ENCODE measurements around the gene ANTXRL. TPM values are rescaled to one million over a fixed set of nuclear protein-coding genes. Genes with fewer than 3 reads are reported as not detected.
"Not testable (repeated sequence)": the region's sequence is repeated elsewhere in the genome, so short reads cannot be mapped to it uniquely, and the experiment has no call there.

ANTXRL gene
- total RNA-seq, 2 experiments from 2014 or later: not detected

GRCh38 chr10:46304062-46304461 is 17.3 kb downstream of the ANTXRL start:
- H3K27ac Mint-ChIP-seq: no peak overlapping the region
- no peaks in the 10 kb centered on the region for H3K9me3 Mint-ChIP-seq
- no peaks in the 10 kb centered on the region for H3K27me3 Mint-ChIP-seq
- H3K36me3 Mint-ChIP-seq: no peaks in the 10 kb centered on the region
- no peak for DNase-seq
- H3K4me3 Mint-ChIP-seq: no peak overlapping the region
- peaks cover 2% of the 10 kb centered on the region for H3K4me1 Mint-ChIP-seq

GRCh38 chr10:46304671-46305070 is 17.9 kb downstream of the ANTXRL start:
- not testable (repeated sequence) for H3K27ac Mint-ChIP-seq, H3K36me3 Mint-ChIP-seq, H3K4me3 Mint-ChIP-seq, H3K4me1 Mint-ChIP-seq, H3K27me3 Mint-ChIP-seq, DNase-seq, H3K9me3 Mint-ChIP-seq

GRCh38 chr10:46305079-46305818 is 18.5 kb downstream of the ANTXRL start:
- Mint-ChIP-seq H3K27me3 (no peaks in the 10 kb centered on the region), H3K4me1 (no peaks in the 10 kb centered on the region), H3K4me3 (no peak overlapping the region), H3K36me3 (no peaks in the 10 kb centered on the region), H3K9me3 (no peaks in the 10 kb centered on the region), H3K27ac (no peak overlapping the region)
- no peak for DNase-seq

- Mint-ChIP-seq H3K36me3 (no peaks in the 10 kb centered on the region), H3K4me3 (no peak overlapping the region), H3K9me3 (no peaks in the 10 kb centered on the region), H3K27me3 (no peaks in the 10 kb centered on the region), H3K27ac (no peak overlapping the region), H3K4me1 (no peaks in the 10 kb centered on the region)
- DNase-seq: no peak
These were observed 19.2 kb downstream of the ANTXRL start for GRCh38 chr10:46305986-46306385.

- H3K27ac Mint-ChIP-seq: no peak overlapping the region
- no peaks in the 10 kb centered on the region for H3K4me1 Mint-ChIP-seq
- DNase-seq: no peak
- no peaks in the 10 kb centered on the region for H3K36me3 Mint-ChIP-seq
- H3K4me3 Mint-ChIP-seq: no peak overlapping the region
- H3K27me3 Mint-ChIP-seq: no peaks in the 10 kb centered on the region
- H3K9me3 Mint-ChIP-seq: no peaks in the 10 kb centered on the region
These were observed 19.9 kb downstream of the ANTXRL start for GRCh38 chr10:46306516-46307184.

DNA sequence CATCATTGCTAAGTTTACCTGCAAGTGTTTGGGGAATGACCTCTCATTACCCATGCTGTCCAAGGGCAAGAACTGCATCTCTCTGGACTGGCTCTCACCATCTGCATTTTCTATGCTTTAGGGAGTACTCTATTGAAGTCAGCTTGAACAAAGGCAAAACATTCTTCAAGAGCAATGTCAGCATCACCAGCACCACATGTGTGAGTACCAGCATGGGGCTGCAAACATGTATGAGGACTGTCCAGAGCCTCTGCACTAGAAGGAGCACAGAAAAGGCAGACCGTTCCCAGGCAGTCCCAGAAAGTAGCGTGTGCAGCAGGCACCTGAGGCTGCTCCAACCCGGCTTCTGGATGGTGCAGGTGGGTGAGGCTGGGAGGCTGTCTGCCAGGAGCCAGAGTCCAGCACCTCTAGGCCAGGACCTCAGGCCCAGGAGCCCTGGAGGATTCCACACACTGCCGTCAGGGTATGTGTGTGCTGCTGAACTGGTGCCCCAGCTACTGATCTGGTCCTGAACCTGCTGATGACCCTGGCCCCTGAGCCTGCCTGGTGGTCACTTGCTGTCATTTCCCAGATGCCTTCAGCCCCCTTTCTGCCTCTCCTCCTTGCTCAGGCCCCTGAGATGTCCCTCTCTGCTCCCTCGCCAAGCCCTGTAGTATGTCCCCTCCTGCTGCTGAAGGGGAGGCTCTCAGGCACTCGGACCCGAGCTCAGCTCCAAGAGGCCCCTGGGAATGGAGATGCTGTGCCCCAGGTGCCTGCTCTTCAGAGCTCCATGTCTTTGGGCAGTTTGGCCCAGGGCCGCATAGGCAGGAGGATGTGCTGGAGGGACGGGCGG is 20.7 kb downstream of the ANTXRL start:
- Mint-ChIP-seq H3K36me3 (no peaks in the 10 kb centered on the region), H3K4me3 (no peak overlapping the region), H3K27ac (no peak overlapping the region), H3K4me1 (no peaks in the 10 kb centered on the region), H3K9me3 (no peaks in the 10 kb centered on the region), H3K27me3 (no peaks in the 10 kb centered on the region)
- DNase-seq: no peak

- H3K36me3 Mint-ChIP-seq: no peaks in the 10 kb centered on the region
- no peak overlapping the region for H3K4me3 Mint-ChIP-seq
- no peaks in the 10 kb centered on the region for H3K27me3 Mint-ChIP-seq
- H3K4me1 Mint-ChIP-seq: no peaks in the 10 kb centered on the region
- no peaks in the 10 kb centered on the region for H3K9me3 Mint-ChIP-seq
- DNase-seq: no peak
- no peak overlapping the region for H3K27ac Mint-ChIP-seq
These were observed 21.3 kb downstream of the ANTXRL start for GRCh38 chr10:46308113-46308415.

- Mint-ChIP-seq H3K27ac (no peak overlapping the region), H3K9me3 (no peaks in the 10 kb centered on the region), H3K4me3 (no peak overlapping the region), H3K36me3 (no peaks in the 10 kb centered on the region), H3K27me3 (no peaks in the 10 kb centered on the region), H3K4me1 (no peaks in the 10 kb centered on the region)
- DNase-seq: no peak
These were observed 22.1 kb downstream of the ANTXRL start for GRCh38 chr10:46308666-46309450.

DNA sequence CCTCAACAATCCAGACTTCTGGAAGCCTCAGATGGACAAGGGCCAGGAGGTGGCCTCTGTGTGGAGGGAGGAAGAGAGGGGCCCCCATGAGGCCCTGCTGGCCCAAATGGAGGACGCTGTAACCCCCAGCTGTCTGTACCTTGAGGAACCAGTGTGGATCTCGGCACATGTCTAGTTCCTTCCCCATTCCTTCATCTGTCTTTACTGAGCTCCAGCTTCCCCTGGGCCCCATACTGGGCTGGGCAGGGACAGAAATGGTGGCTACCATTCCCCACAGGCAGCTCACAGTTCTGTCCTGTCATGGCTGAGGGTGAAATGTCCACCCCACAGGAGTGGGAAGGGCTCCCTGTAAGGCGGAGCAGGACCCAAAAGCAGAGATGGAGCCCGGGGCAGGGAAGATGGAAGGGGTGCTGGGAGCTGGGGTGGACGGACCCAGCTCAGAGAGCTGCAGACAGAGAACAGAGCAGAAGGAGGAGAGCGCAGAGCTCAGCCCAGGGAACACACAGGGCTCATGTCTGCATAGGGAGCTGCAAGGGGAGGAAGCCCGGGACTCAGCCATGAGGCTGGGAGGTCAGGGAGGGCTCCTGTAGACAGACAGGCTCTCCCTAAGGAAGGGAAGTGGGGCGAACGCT is 22.8 kb downstream of the ANTXRL start:
- Mint-ChIP-seq H3K27me3 (no peaks in the 10 kb centered on the region), H3K4me3 (no peak overlapping the region), H3K36me3 (no peaks in the 10 kb centered on the region), H3K9me3 (no peaks in the 10 kb centered on the region), H3K4me1 (no peaks in the 10 kb centered on the region), H3K27ac (no peak overlapping the region)
- DNase-seq: no peak

DNA sequence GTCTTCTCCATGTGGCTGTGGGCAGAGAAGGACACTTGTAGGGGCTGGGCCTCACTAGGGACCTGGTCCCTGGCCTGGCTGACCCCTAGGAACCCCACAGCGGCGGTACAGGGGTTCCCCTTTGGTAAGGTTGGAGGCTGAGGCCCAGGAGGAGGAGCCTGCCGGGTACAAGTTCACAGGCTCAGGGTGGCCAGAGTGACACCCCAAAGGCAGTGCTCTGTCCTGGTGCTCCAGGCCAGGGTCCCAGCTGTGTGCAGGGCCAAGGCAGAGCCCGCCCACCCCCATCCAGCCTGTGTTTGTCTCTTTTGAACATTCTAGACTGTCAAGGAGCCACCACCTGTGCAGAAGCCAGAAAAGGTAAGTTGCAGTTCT is 23.3 kb downstream of the ANTXRL start:
- Mint-ChIP-seq H3K27ac (no peak overlapping the region), H3K4me1 (no peaks in the 10 kb centered on the region), H3K27me3 (no peaks in the 10 kb centered on the region), H3K36me3 (no peaks in the 10 kb centered on the region), H3K4me3 (no peak overlapping the region), H3K9me3 (no peaks in the 10 kb centered on the region)
- no peak for DNase-seq

- H3K36me3 Mint-ChIP-seq: no peaks in the 10 kb centered on the region
- no peak overlapping the region for H3K4me3 Mint-ChIP-seq
- no peaks in the 10 kb centered on the region for H3K27me3 Mint-ChIP-seq
- no peaks in the 10 kb centered on the region for H3K9me3 Mint-ChIP-seq
- no peak overlapping the region for H3K27ac Mint-ChIP-seq
- DNase-seq: no peak
- no peaks in the 10 kb centered on the region for H3K4me1 Mint-ChIP-seq
These were observed 24.1 kb downstream of the ANTXRL start for GRCh38 chr10:46310851-46311250.

DNA sequence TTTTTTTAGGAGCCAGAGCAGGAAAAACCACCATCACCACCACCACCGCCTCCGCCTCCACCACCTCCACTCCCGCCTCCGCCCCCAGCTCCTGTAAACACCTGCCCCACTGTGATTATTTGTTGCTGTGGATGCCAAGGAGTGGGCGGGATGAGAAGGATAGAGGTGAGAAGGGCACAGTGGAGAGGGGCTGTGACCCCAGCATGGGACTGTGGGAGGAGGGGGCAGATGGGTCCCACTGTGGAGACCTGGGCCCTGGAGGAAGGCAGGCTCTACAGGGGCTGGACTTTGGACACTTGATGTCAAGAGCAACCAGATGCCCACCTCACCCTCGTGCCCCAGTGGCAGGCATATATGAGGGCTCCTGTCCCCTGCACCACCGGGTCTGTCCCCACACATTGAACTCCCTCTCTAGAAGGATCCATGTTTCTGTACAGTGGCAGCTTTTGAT is 24.7 kb downstream of the ANTXRL start:
- DNase-seq: no peak
- H3K27me3 Mint-ChIP-seq: no peaks in the 10 kb centered on the region

GRCh38 chr10:46311961-46312431 is 25.2 kb downstream of the ANTXRL start:
- not testable (repeated sequence) for H3K27me3 Mint-ChIP-seq, H3K4me3 Mint-ChIP-seq

More for the DNA sequence above, 24.7 kb downstream of the ANTXRL start:
- Mint-ChIP-seq H3K4me3 (no peak overlapping the region), H3K9me3 (no peaks in the 10 kb centered on the region), H3K27ac (no peak overlapping the region), H3K4me1 (no peaks in the 10 kb centered on the region), H3K36me3 (no peaks in the 10 kb centered on the region)

DNA sequence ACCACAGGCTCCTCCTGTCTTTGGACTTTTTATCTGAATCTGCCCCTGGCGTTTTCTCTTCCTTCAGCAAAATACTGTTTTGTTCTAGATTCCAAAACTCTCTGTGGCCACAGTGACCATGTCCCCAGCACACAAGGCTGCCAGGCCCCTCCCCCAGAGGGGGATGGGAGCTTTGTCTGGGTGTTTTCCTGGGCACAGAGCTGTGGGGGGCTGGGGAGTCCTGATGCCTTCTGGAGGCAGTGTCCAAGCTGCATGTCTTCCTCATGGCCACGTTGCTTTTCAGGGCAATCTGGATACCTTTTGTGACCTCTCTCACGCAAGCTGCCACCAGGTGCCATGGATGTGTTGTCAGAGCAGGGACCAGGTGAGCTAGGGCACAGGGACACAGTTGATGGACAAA is 26.2 kb downstream of the ANTXRL start:
- Mint-ChIP-seq H3K4me1 (no peaks in the 10 kb centered on the region), H3K4me3 (no peak overlapping the region), H3K27ac (no peak overlapping the region), H3K9me3 (no peaks in the 10 kb centered on the region), H3K36me3 (no peaks in the 10 kb centered on the region), H3K27me3 (no peaks in the 10 kb centered on the region)
- DNase-seq: no peak

More at GRCh38 chr10:46311961-46312431, 25.2 kb downstream of the ANTXRL start:
- not testable (repeated sequence) for DNase-seq, H3K4me1 Mint-ChIP-seq, H3K27ac Mint-ChIP-seq, H3K9me3 Mint-ChIP-seq, H3K36me3 Mint-ChIP-seq
